Measurements from ENCODE around the gene TRABD2B. TPM values are rescaled to one million over a fixed set of nuclear protein-coding genes. Genes with fewer than 3 reads are reported as not detected.

Gene TRABD2B
- total RNA-seq, 1 experiment from 2014 or later = 0.05 TPM

DNA sequence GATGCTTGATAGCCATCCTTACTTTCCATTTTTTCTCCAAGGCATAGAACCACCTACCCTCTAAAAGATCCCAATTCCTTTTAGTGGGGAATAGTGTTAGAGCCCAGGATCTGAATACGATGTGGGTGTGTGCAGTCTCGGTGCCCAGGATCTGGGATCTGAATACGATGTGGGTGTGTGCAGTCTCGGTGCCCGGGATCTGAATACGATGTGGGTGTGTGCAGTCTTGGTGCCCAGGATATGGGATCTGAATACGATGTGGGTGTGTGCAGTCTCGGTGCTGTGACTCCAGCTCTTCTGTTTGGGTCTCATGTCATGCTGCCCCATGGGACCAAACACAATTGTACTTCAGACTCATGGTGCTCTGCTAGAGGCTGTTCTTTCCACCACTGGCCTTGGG is 265.5 kb downstream of the TRABD2B start:
- ATAC-seq = no peak
- no TSS peak for BruUV-seq (replicated peaks)
- intact Hi-C loops (cut with micrococcal nuclease) = no loop called here

DNA sequence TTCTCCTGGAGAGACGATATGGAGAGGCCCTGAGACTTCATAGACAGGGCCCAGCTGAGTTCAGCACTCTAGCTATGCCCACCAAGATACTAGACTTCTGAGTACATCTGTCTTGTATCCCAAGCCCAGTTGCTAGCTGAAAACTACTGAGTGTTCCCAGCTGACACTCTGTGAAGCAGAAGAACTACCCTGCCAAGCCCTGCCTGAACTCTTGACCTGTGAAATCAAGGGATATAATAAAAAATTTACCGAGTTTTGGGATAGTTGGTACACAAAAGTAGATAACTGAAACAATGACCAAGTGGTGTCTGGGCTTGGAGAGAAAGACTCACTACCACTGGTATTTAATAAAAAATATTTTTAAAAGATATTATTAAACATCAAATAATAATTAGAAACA is 267.5 kb downstream of the TRABD2B start:
- intact Hi-C loops (cut with micrococcal nuclease) = loop anchor here (5.0 kb wide), 3 partner anchors 202 to 552 kb away; partner anchors contain the start of gene PDZK1IP1
- ATAC-seq = no peak
- Histone ChIP-seq H4K20me1 (ENCODE audit: insufficient read depth) (no peaks in the 10 kb centered on the region), H3K4me3 (replicated peaks in 1 of 2; ENCODE audit: low read depth in 1 of 2, low read length in 2 of 2) (no peak overlapping the region), H3K9ac (ENCODE audit: low read length) (no peak overlapping the region), H3K4me1 (ENCODE audit: control insufficient read depth in 1 of 2, insufficient read depth in 2 of 2, low read length in 2 of 2) (no peaks in the 10 kb centered on the region), H3K27ac (ENCODE audit: low read depth, low read length) (no peak overlapping the region), H3K4me2 (ENCODE audit: low read length) (no peak overlapping the region), H2AFZ (ENCODE audit: low read depth, low read length, poor library complexity, severe bottlenecking) (no peak overlapping the region), H3K27me3 (ENCODE audit: insufficient read depth, low read length) (peaks cover 12% of the 10 kb centered on the region; the same call in 1 of the 2 replicates), H3K9me2 (ENCODE audit: insufficient read depth) (no peaks in the 10 kb centered on the region), H3K9me3 (ENCODE audit: control insufficient read depth in 1 of 2, insufficient read depth in 1 of 2, low read depth in 1 of 2, low read length in 2 of 2) (no peaks in the 10 kb centered on the region), H3K79me2 (ENCODE audit: insufficient read depth, low read length) (no peaks in the 10 kb centered on the region), H3K36me3 (ENCODE audit: control insufficient read depth in 1 of 2, insufficient read depth in 2 of 2, low read length in 2 of 2) (no peaks in the 10 kb centered on the region)
- BruUV-seq (replicated peaks) = no TSS peak
- RAD21 ChIA-PET (ENCODE audit: low non-redundant PET in 1 of 2, low total read pairs in 2 of 2, uncharacterized antibody in 2 of 2, unreplicated experiment in 2 of 2) = no interaction called here
- POLR2A ChIA-PET = no interaction called here
- CTCF ChIA-PET = no interaction called here
- no peak for DNase-seq (ENCODE audit: low read depth, low spot score)
- TF ChIP-seq ZFX (IDR thresholded peaks at IDR 0.05) (no peak), CEBPB (IDR thresholded peaks at IDR 0.05; ENCODE audit: low read depth) (no peak), TCF7L2 (IDR thresholded peaks at IDR 0.05; ENCODE audit: borderline replicate concordance, extremely low read depth, insufficient read depth, insufficient read length) (no peak), RAD21 (IDR thresholded peaks at IDR 0.05; ENCODE audit: low read depth) (no peak), POLR2AphosphoS5 (IDR thresholded peaks at IDR 0.05; ENCODE audit: low read depth, low read length) (no peak), SP1 (IDR thresholded peaks at IDR 0.05; ENCODE audit: low read depth) (no peak), EZH2 (IDR thresholded peaks at IDR 0.05) (no peak), FOSL1 (IDR thresholded peaks at IDR 0.05; ENCODE audit: low read depth) (no peak), YY1 (IDR thresholded peaks at IDR 0.05; ENCODE audit: extremely low read depth, insufficient replicate concordance, low read depth, low read length) (no peak), SRF (IDR thresholded peaks at IDR 0.05; ENCODE audit: low read depth) (no peak), JUND (IDR thresholded peaks at IDR 0.05) (no peak)
- TF ChIP-seq, protein P1, sequence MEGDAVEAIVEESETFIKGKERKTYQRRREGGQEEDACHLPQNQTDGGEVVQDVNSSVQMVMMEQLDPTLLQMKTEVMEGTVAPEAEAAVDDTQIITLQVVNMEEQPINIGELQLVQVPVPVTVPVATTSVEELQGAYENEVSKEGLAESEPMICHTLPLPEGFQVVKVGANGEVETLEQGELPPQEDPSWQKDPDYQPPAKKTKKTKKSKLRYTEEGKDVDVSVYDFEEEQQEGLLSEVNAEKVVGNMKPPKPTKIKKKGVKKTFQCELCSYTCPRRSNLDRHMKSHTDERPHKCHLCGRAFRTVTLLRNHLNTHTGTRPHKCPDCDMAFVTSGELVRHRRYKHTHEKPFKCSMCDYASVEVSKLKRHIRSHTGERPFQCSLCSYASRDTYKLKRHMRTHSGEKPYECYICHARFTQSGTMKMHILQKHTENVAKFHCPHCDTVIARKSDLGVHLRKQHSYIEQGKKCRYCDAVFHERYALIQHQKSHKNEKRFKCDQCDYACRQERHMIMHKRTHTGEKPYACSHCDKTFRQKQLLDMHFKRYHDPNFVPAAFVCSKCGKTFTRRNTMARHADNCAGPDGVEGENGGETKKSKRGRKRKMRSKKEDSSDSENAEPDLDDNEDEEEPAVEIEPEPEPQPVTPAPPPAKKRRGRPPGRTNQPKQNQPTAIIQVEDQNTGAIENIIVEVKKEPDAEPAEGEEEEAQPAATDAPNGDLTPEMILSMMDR (IDR thresholded peaks at IDR 0.05 in 2 of 3, conservative IDR thresholded peaks at IDR 0.05 in 1 of 3; ENCODE audit: borderline replicate concordance in 1 of 3, insufficient read depth in 1 of 3, low read depth in 2 of 3, low read length in 2 of 3) = no peak
- TF ChIP-seq, protein P2, sequence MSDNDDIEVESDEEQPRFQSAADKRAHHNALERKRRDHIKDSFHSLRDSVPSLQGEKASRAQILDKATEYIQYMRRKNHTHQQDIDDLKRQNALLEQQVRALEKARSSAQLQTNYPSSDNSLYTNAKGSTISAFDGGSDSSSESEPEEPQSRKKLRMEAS (IDR thresholded peaks at IDR 0.05) = no peak
- TF ChIP-seq, protein P3, sequence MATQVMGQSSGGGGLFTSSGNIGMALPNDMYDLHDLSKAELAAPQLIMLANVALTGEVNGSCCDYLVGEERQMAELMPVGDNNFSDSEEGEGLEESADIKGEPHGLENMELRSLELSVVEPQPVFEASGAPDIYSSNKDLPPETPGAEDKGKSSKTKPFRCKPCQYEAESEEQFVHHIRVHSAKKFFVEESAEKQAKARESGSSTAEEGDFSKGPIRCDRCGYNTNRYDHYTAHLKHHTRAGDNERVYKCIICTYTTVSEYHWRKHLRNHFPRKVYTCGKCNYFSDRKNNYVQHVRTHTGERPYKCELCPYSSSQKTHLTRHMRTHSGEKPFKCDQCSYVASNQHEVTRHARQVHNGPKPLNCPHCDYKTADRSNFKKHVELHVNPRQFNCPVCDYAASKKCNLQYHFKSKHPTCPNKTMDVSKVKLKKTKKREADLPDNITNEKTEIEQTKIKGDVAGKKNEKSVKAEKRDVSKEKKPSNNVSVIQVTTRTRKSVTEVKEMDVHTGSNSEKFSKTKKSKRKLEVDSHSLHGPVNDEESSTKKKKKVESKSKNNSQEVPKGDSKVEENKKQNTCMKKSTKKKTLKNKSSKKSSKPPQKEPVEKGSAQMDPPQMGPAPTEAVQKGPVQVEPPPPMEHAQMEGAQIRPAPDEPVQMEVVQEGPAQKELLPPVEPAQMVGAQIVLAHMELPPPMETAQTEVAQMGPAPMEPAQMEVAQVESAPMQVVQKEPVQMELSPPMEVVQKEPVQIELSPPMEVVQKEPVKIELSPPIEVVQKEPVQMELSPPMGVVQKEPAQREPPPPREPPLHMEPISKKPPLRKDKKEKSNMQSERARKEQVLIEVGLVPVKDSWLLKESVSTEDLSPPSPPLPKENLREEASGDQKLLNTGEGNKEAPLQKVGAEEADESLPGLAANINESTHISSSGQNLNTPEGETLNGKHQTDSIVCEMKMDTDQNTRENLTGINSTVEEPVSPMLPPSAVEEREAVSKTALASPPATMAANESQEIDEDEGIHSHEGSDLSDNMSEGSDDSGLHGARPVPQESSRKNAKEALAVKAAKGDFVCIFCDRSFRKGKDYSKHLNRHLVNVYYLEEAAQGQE (IDR thresholded peaks at IDR 0.05; ENCODE audit: low read depth) = no peak

More for the DNA sequence above, 265.5 kb downstream of the TRABD2B start:
- Histone ChIP-seq H3K9ac (ENCODE audit: low read length) (no peak overlapping the region), H3K4me3 (replicated peaks in 1 of 2; ENCODE audit: low read depth in 1 of 2, low read length in 2 of 2) (no peak overlapping the region), H3K79me2 (ENCODE audit: insufficient read depth, low read length) (no peaks in the 10 kb centered on the region), H3K4me1 (ENCODE audit: control insufficient read depth in 1 of 2, insufficient read depth in 2 of 2, low read length in 2 of 2) (no peaks in the 10 kb centered on the region), H3K9me3 (ENCODE audit: control insufficient read depth in 1 of 2, insufficient read depth in 1 of 2, low read depth in 1 of 2, low read length in 2 of 2) (no peaks in the 10 kb centered on the region), H4K20me1 (ENCODE audit: insufficient read depth) (no peaks in the 10 kb centered on the region), H3K27ac (ENCODE audit: low read depth, low read length) (no peak overlapping the region), H3K9me2 (ENCODE audit: insufficient read depth) (no peaks in the 10 kb centered on the region), H3K4me2 (ENCODE audit: low read length) (no peak overlapping the region), H2AFZ (ENCODE audit: low read depth, low read length, poor library complexity, severe bottlenecking) (no peak overlapping the region), H3K36me3 (ENCODE audit: control insufficient read depth in 1 of 2, insufficient read depth in 2 of 2, low read length in 2 of 2) (no peaks in the 10 kb centered on the region), H3K27me3 (ENCODE audit: insufficient read depth, low read length) (peaks cover 12% of the 10 kb centered on the region; the same call in 1 of the 2 replicates)
- ChIA-PET CTCF (interaction anchor here (1.4 kb wide), 1 partner anchor 294 kb away, joined by 3 read pairs; the partner anchor contains the start of gene FOXD2), RAD21 (ENCODE audit: low non-redundant PET in 1 of 2, low total read pairs in 2 of 2, uncharacterized antibody in 2 of 2, unreplicated experiment in 2 of 2) (interaction anchor here in 1 of 2 experiments (0.8 kb wide), 1 partner anchor 294 kb away, joined by 3 read pairs; the partner anchor contains the start of gene FOXD2), POLR2A (no interaction called here)
- TF ChIP-seq CEBPB (IDR thresholded peaks at IDR 0.05; ENCODE audit: low read depth) = no peak
- TF ChIP-seq YY1 (IDR thresholded peaks at IDR 0.05; ENCODE audit: extremely low read depth, insufficient replicate concordance, low read depth, low read length) = no peak
- TF ChIP-seq CBX3 (IDR thresholded peaks at IDR 0.05; ENCODE audit: low read depth) = no peak
- TF ChIP-seq, protein P2 (IDR thresholded peaks at IDR 0.05) = no peak
- TF ChIP-seq ZFX (IDR thresholded peaks at IDR 0.05) = no peak
- DNase-seq (ENCODE audit: low read depth, low spot score) = no peak

All from HCT116 (cell line).